Measurements from ENCODE around the gene CDK14.

- TF ChIP-seq CTCF (IDR thresholded peaks at IDR 0.05) (no peak), POLR2A (IDR thresholded peaks at IDR 0.05) (no peak)
These were observed 283.8 kb downstream of the CDK14 start for GRCh38 chr7:90879924-90880323.

All from esophagus squamous epithelium (tissue), 4 donors.